HepG2 (cell line): ENCODE data around the gene HECTD3. TPM values are rescaled to one million over a fixed set of nuclear protein-coding genes. Genes with fewer than 3 reads are reported as not detected.

Source experiments
- CAMTA2 ChIP-seq: sonication (generic); formaldehyde crosslinking; IDR thresholded peaks from 2 replicates; pipeline ENCODE4 v1.4.0; 2020; ENCODE audit warnings: mild to moderate bottlenecking, missing genetic modification reagents, borderline replicate concordance
- FOSL2 ChIP-seq: sonication (generic); formaldehyde crosslinking; IDR thresholded peaks from 2 replicates; pipeline ENCODE4 v1.4.0; 2020; ENCODE audit warnings: missing genetic modification reagents
- KDM5B ChIP-seq: sonication (generic); formaldehyde crosslinking; IDR thresholded peaks from 2 replicates; pipeline ENCODE4 v1.4.0; 2020; ENCODE audit warnings: missing genetic modification reagents, mild to moderate bottlenecking, borderline replicate concordance
- KLF15 ChIP-seq: sonication (generic); formaldehyde crosslinking; IDR thresholded peaks from 2 replicates; pipeline ENCODE4 v1.8.1; 2023; ENCODE audit warnings: borderline replicate concordance, mild to moderate bottlenecking, inconsistent platforms, missing genetic modification reagents, mixed read lengths
- SMYD3 ChIP-seq: sonication (generic); formaldehyde crosslinking; IDR thresholded peaks from 2 replicates; pipeline ENCODE4 v1.8.1; 2023; ENCODE audit warnings: mild to moderate bottlenecking, missing genetic modification reagents
- SRSF1 ChIP-seq: fragments of 200-400 bp; formaldehyde crosslinking; optimal IDR thresholded peaks from 2 replicates; pipeline ENCODE3; 2017; ENCODE audit warnings: mild to moderate bottlenecking, low read depth, low read length, moderate library complexity
- ZFP37 ChIP-seq: sonication (generic); formaldehyde crosslinking; IDR thresholded peaks from 2 replicates; pipeline ENCODE4 v1.4.0; 2020; ENCODE audit warnings: missing genetic modification reagents, borderline replicate concordance
- ZFP62 ChIP-seq: sonication (generic); formaldehyde crosslinking; IDR thresholded peaks from 2 replicates; pipeline ENCODE4 v1.4.0; 2020; ENCODE audit warnings: missing genetic modification reagents
- ZFX ChIP-seq: sonication (generic); formaldehyde crosslinking; IDR thresholded peaks from 2 replicates; pipeline ENCODE4 v1.4.0; 2020; ENCODE audit warnings: mild to moderate bottlenecking, low read depth, missing genetic modification reagents, moderate library complexity
- ZNF781 ChIP-seq: sonication (generic); formaldehyde crosslinking; IDR thresholded peaks from 2 replicates; pipeline ENCODE4 v1.5.1; 2020; ENCODE audit warnings: borderline replicate concordance, mild to moderate bottlenecking, missing genetic modification reagents; ENCODE audit errors: not compliant biosample characterization
- polyA plus RNA-seq, 8 experiments: library from polyadenylated mRNA; depleted of rRNA in 3 of 8; stranded (reverse) in 7 of 8; unstranded in 1 of 8; fragments of >200 nt; fragmentation: Illumina TruSeq in 4 of 8; extraction: Trizol in 4 of 8; gene quantifications; 2 replicates each; pipeline versions ENCODE4 v1.2.1 to v1.2.3, GENCODE V29; 2011 to 2016; ENCODE audit warnings: low read depth in 4 of 8, missing spikeins in 1 of 8, mixed read lengths in 1 of 8; ENCODE audit not compliant: insufficient read depth in 1 of 8
- total RNA-seq, 5 experiments: library from RNA; depleted of rRNA; stranded (reverse); fragments of >200 nt; fragmentation: Illumina TruSeq; extraction: Trizol; gene quantifications; 2 replicates each; pipeline ENCODE4 v1.2.3, GENCODE V29; 2016; ENCODE audit warnings: low read depth in 1 of 5
- TF ChIP-seq, protein P1 (sequence below): sonication (generic); formaldehyde crosslinking; IDR thresholded peaks from one replicate; pipeline ENCODE4 v1.5.1; 2020; ENCODE audit warnings: mild to moderate bottlenecking, missing genetic modification reagents; ENCODE audit errors: not compliant biosample characterization
- TF ChIP-seq, protein P2 (sequence below): sonication (generic); formaldehyde crosslinking; IDR thresholded peaks from 2 replicates; pipeline ENCODE4 v1.4.0; 2020; ENCODE audit warnings: missing genetic modification reagents
- TF ChIP-seq, protein P3 (sequence below): sonication (generic); formaldehyde crosslinking; IDR thresholded peaks from 2 replicates; pipeline ENCODE4 v1.8.1; 2023; ENCODE audit warnings: missing genetic modification reagents, mild to moderate bottlenecking, borderline replicate concordance

The HECTD3 gene
- total and polyA plus RNA-seq, 2 of the 13 experiments (the other 11 are each of a cell fraction or from before 2014, with no cell fraction given), result 18.6 to 24.5 TPM

DNA sequence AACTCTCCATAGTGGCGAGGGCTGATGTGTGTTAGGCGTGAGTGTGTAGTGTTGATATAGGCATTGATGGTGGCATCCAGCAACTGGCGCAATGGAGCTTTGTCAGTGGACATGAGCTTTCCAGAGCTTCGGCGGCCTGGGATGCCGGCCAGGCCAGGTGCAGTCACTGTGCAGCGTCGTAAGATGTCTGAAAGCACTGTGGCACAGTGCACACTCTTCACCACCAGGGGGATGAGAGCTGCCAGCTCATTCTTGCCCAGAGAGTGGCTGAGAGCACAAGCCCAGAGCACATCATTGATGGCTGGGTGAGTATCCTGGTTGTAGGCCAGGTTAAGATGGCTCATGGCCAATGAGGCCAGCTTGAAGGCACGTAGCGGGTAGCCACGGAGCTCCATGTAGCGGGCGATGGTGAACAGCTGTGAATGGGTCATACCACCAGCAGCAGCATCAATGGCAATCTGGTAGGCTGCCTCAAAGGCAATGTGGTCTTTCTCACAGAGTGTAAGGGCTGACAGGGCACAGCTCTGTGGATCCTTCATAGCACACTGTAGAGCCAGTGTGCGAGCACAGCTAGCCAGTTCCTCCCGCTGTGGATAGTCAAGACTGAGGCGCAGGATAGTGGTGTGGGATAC, 7.6 kb upstream of the HECTD3 start (continued):
- TF ChIP-seq, protein P1, sequence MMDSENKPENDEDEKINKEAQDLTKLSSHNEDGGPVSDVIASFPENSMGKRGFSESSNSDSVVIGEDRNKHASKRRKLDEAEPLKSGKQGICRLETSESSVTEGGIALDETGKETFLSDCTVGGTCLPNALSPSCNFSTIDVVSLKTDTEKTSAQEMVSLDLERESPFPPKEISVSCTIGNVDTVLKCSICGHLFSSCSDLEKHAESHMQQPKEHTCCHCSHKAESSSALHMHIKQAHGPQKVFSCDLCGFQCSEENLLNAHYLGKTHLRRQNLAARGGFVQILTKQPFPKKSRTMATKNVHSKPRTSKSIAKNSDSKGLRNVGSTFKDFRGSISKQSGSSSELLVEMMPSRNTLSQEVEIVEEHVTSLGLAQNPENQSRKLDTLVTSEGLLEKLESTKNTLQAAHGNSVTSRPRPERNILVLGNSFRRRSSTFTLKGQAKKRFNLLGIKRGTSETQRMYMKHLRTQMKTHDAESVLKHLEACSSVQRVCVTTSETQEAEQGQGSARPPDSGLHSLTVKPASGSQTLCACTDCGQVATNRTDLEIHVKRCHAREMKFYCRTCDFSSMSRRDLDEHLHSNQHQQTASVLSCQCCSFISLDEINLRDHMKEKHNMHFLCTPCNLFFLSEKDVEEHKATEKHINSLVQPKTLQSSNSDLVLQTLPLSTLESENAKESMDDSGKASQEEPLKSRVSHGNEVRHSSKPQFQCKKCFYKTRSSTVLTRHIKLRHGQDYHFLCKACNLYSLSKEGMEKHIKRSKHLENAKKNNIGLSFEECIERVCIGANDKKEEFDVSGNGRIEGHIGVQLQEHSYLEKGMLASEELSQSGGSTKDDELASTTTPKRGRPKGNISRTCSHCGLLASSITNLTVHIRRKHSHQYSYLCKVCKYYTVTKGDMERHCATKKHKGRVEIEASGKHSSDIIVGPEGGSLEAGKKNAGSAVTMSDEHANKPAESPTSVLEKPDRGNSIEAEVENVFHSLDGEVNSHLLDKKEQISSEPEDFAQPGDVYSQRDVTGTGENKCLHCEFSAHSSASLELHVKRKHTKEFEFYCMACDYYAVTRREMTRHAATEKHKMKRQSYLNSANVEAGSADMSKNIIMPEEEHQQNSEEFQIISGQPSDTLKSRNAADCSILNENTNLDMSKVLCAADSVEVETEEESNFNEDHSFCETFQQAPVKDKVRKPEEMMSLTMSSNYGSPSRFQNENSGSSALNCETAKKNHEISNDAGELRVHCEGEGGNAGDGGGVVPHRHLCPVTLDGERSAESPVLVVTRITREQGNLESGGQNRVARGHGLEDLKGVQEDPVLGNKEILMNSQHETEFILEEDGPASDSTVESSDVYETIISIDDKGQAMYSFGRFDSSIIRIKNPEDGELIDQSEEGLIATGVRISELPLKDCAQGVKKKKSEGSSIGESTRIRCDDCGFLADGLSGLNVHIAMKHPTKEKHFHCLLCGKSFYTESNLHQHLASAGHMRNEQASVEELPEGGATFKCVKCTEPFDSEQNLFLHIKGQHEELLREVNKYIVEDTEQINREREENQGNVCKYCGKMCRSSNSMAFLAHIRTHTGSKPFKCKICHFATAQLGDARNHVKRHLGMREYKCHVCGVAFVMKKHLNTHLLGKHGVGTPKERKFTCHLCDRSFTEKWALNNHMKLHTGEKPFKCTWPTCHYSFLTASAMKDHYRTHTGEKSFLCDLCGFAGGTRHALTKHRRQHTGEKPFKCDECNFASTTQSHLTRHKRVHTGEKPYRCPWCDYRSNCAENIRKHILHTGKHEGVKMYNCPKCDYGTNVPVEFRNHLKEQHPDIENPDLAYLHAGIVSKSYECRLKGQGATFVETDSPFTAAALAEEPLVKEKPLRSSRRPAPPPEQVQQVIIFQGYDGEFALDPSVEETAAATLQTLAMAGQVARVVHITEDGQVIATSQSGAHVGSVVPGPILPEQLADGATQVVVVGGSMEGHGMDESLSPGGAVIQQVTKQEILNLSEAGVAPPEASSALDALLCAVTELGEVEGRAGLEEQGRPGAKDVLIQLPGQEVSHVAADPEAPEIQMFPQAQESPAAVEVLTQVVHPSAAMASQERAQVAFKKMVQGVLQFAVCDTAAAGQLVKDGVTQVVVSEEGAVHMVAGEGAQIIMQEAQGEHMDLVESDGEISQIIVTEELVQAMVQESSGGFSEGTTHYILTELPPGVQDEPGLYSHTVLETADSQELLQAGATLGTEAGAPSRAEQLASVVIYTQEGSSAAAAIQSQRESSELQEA (CRISPR knock-in tag), result no peak
- TF ChIP-seq CAMTA2, result no peak
- 0 out of 2 replicates have a peak, but pooled peaks have one; percentile 37 for TF ChIP-seq ZFX (CRISPR knock-in tag)
- TF ChIP-seq ZFP37, result no peak
- TF ChIP-seq, protein P2, sequence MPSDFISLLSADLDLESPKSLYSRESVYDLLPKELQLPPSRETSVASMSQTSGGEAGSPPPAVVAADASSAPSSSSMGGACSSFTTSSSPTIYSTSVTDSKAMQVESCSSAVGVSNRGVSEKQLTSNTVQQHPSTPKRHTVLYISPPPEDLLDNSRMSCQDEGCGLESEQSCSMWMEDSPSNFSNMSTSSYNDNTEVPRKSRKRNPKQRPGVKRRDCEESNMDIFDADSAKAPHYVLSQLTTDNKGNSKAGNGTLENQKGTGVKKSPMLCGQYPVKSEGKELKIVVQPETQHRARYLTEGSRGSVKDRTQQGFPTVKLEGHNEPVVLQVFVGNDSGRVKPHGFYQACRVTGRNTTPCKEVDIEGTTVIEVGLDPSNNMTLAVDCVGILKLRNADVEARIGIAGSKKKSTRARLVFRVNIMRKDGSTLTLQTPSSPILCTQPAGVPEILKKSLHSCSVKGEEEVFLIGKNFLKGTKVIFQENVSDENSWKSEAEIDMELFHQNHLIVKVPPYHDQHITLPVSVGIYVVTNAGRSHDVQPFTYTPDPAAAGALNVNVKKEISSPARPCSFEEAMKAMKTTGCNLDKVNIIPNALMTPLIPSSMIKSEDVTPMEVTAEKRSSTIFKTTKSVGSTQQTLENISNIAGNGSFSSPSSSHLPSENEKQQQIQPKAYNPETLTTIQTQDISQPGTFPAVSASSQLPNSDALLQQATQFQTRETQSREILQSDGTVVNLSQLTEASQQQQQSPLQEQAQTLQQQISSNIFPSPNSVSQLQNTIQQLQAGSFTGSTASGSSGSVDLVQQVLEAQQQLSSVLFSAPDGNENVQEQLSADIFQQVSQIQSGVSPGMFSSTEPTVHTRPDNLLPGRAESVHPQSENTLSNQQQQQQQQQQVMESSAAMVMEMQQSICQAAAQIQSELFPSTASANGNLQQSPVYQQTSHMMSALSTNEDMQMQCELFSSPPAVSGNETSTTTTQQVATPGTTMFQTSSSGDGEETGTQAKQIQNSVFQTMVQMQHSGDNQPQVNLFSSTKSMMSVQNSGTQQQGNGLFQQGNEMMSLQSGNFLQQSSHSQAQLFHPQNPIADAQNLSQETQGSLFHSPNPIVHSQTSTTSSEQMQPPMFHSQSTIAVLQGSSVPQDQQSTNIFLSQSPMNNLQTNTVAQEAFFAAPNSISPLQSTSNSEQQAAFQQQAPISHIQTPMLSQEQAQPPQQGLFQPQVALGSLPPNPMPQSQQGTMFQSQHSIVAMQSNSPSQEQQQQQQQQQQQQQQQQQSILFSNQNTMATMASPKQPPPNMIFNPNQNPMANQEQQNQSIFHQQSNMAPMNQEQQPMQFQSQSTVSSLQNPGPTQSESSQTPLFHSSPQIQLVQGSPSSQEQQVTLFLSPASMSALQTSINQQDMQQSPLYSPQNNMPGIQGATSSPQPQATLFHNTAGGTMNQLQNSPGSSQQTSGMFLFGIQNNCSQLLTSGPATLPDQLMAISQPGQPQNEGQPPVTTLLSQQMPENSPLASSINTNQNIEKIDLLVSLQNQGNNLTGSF, result no peak
- TF ChIP-seq ZFP62 (CRISPR knock-in tag), result no peak
- TF ChIP-seq, protein P3, sequence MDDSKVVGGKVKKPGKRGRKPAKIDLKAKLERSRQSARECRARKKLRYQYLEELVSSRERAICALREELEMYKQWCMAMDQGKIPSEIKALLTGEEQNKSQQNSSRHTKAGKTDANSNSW (CRISPR knock-in tag), result no peak
- no peak for TF ChIP-seq SRSF1
- peak; percentile 21; the same call in 1 of the 2 replicates for TF ChIP-seq FOSL2 (CRISPR knock-in tag)
- TF ChIP-seq KDM5B (CRISPR knock-in tag), result no peak
- TF ChIP-seq KLF15 (CRISPR knock-in tag), result no peak
- TF ChIP-seq ZNF781 (CRISPR knock-in tag), result no peak
- TF ChIP-seq SMYD3 (CRISPR knock-in tag), result no peak
